Activated CD8-positive, alpha-beta memory T cell treated with anti-CD3 and anti-CD28 coated beads, Interleukin-2, amount 10 ng/mL, durations not matched to agents 7 days and 5 days (primary cell): ENCODE data around the gene CXCL1. TPM values are rescaled to one million over a fixed set of nuclear protein-coding genes. Genes with fewer than 3 reads are reported as not detected.

Source experiments
- ATAC-seq: fragments of 150-1000 bp; cut with Tn5 transposase; one replicate; pipeline ENCODE4 v1.10.0; 2021; ENCODE audit warnings: moderate library complexity
- CTCF ChIA-PET: fragments of 350-600 bp; sonication (Branson Sonifier 250); formaldehyde crosslinking; loops from one replicate; lab custom pipeline; 2021; ENCODE audit warnings: antibody characterized with exemption; lab: Charles Lee
- DNase-seq: peaks from one replicate; pipeline ENCODE4 v3.0.0-alpha.2; 2020
- H3K27ac Mint-ChIP-seq: one replicate; pipeline ENCODE4 v1.8.0; 2021; ENCODE audit warnings: mild to moderate bottlenecking, mixed read lengths
- H3K27me3 Mint-ChIP-seq: one replicate; pipeline ENCODE4 v1.8.0; 2021; ENCODE audit warnings: mixed read lengths
- H3K36me3 Mint-ChIP-seq: one replicate; pipeline ENCODE4 v1.8.0; 2021; ENCODE audit warnings: mild to moderate bottlenecking, mixed read lengths
- H3K4me1 Mint-ChIP-seq: one replicate; pipeline ENCODE4 v1.8.0; 2021; ENCODE audit warnings: mixed read lengths
- H3K4me3 Mint-ChIP-seq: one replicate; pipeline ENCODE4 v1.8.0; 2021; ENCODE audit warnings: mild to moderate bottlenecking, moderate library complexity, mixed read lengths
- H3K9me3 Mint-ChIP-seq: one replicate; pipeline ENCODE4 v1.8.0; 2022; ENCODE audit warnings: low read depth, mixed read lengths
- total RNA-seq, 2 experiments: library from RNA; stranded (reverse); gene quantifications; one replicate each; pipeline ENCODE4 v1.2.3, GENCODE V29; 2021

The CXCL1 gene
- total RNA-seq, 2 experiments from 2014 or later = not detected

DNA sequence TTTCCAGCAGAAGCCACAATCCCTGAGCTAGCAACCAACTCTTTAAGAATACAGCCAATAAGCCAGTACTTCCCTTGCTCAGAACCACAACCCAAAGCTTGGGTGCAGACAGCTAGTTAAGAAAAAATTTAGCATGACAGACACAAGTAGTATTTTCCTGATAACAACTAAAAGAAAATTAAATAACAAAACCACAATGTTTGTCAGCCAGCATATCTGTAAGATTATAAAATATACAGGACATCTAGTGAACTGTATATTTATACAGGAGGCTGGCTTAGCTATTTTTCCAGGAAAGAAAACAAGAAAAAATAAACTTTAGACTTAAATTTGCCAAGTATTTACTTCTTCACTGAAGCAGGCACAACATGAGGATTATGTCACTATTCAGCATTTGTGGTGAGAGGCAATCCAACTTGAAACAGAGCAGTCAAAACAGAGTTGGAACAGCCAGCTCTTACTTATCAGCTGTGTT lies 9.5 kb upstream of the CXCL1 start:
- no peaks in the 10 kb centered on the region for H3K9me3 Mint-ChIP-seq
- no peaks in the 10 kb centered on the region for H3K36me3 Mint-ChIP-seq
- no peaks in the 10 kb centered on the region for H3K4me1 Mint-ChIP-seq
- no peak overlapping the region for H3K4me3 Mint-ChIP-seq
- H3K27ac Mint-ChIP-seq = no peak overlapping the region
- ATAC-seq = no peak
- no peaks in the 10 kb centered on the region for H3K27me3 Mint-ChIP-seq
- CTCF ChIA-PET = no interaction called here
- DNase-seq = no peak

DNA sequence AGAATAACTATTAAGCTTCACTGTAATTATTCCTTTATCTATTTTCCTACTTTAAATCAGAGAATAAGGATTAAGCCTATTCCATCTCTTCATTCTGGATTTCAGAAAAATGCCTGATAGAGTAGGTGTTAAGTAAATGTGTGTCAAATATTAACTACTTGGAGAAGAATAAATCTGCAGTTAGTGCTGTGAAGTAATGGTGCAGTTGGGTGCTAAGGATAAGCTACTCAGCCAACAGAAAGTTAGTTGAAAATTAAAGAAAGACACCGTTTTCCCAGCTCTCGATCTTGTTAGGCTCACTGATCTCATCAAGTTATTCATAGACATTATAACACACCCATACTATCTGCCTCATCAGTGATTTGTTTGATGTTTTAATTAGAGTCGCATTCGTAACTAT lies 9.0 kb upstream of the CXCL1 start:
- Mint-ChIP-seq H3K4me1 (no peaks in the 10 kb centered on the region), H3K36me3 (no peaks in the 10 kb centered on the region), H3K27ac (no peak overlapping the region), H3K9me3 (no peaks in the 10 kb centered on the region), H3K27me3 (no peaks in the 10 kb centered on the region), H3K4me3 (no peak overlapping the region)
- CTCF ChIA-PET = no interaction called here
- ATAC-seq (no peak), DNase-seq (no peak)

DNA sequence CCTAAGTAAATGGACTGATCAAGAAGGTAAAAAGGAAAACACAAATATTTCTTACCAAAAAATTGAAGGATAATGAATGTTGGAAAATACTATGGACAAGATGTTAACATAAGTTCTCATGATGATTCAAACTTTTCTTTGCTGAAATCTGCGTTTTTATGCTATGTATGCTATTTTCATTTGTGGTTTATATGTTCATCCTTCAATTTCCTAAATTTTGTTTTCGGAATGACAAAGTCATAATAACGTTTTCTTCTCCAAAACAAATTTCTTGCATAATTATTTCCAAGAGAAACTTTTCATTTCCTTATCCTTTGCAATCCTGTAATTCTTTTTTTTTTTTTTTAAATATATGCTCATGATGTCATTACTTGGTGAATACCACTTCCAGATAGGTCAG lies 8.3 kb upstream of the CXCL1 start:
- CTCF ChIA-PET = no interaction called here
- no peak for DNase-seq
- Mint-ChIP-seq H3K9me3 (no peaks in the 10 kb centered on the region), H3K4me3 (no peak overlapping the region), H3K36me3 (no peaks in the 10 kb centered on the region), H3K4me1 (no peaks in the 10 kb centered on the region), H3K27me3 (no peaks in the 10 kb centered on the region), H3K27ac (no peak overlapping the region)
- no peak for ATAC-seq

DNA sequence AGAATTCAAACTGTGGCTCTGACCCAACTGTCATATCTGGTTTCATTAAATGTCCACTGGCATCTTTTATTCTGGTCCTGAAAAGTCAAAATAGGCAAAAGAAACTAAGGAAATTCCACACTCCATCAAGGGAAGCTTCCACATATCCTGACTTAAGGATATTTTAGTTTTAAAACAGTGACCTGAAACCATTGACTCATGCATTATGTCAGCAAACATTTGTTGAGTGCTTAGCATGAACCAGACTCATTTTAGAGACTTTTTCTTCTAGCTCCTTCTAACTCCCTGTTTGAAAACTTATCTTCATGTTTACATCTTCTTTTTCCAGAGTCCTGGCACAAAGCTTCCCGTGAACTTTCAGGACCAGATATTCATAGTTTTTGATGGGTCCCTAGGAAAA lies 6.9 kb upstream of the CXCL1 start:
- CTCF ChIA-PET = no interaction called here
- DNase-seq (no peak), ATAC-seq (no peak)
- no peaks in the 10 kb centered on the region for H3K36me3 Mint-ChIP-seq
- no peaks in the 10 kb centered on the region for H3K27me3 Mint-ChIP-seq
- H3K4me3 Mint-ChIP-seq = no peak overlapping the region
- no peaks in the 10 kb centered on the region for H3K4me1 Mint-ChIP-seq
- no peaks in the 10 kb centered on the region for H3K9me3 Mint-ChIP-seq
- H3K27ac Mint-ChIP-seq = no peak overlapping the region

DNA sequence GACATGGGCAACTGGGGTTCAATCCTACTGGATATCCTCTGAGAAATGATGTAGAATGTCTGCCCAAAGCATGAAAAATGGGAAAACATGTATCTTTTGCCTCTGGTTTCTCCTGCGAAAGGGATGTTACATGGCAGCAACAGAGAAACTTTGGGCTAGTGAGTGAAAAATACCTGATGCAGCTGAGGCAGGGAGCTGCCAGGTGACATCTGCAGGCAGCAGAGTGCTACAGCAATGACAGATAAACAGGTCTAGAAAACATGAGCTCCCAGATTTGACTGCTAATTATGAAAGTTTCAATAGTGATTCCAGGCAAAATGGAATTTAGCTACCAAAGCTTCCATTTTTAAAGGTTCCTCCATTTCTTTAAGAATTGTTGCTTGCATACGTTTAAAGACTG lies 4.8 kb upstream of the CXCL1 start:
- Mint-ChIP-seq H3K27ac (no peak overlapping the region), H3K36me3 (no peaks in the 10 kb centered on the region), H3K4me1 (no peaks in the 10 kb centered on the region), H3K4me3 (no peak overlapping the region), H3K27me3 (peaks cover 11% of the 10 kb centered on the region), H3K9me3 (no peaks in the 10 kb centered on the region)
- DNase-seq (no peak), ATAC-seq (no peak)
- CTCF ChIA-PET = interaction anchor here (1.0 kb wide), 2 partner anchors 202 to 269 kb away, joined by 3 read pairs; no protein-coding TSS in a partner anchor

DNA sequence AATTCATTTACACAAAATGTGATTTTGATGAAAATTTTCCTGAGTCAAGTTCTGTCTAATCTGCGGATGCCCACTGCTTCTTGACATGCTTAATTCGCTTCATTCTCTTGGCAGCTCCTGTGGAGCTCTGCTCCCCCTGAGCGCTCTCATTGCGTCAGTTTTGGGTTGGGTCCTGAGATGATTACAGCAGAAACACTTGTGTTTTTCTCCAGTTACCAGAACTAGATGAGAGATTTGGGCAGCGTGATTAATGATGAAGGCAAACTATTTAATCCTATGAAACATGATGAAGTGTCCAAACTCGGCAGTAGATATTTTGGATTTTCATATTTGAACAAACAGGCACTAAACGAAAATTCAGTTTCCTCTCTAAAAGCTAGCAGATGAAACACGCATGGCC lies 4.2 kb upstream of the CXCL1 start:
- CTCF ChIA-PET = interaction anchor here (1.0 kb wide), 2 partner anchors 203 to 269 kb away, joined by 3 read pairs; no protein-coding TSS in a partner anchor
- no peak for DNase-seq
- no peak overlapping the region for H3K27ac Mint-ChIP-seq
- ATAC-seq = no peak
- peaks cover 17% of the 10 kb centered on the region for H3K27me3 Mint-ChIP-seq
- no peaks in the 10 kb centered on the region for H3K4me1 Mint-ChIP-seq
- H3K9me3 Mint-ChIP-seq = no peaks in the 10 kb centered on the region
- H3K36me3 Mint-ChIP-seq = no peaks in the 10 kb centered on the region
- no peak overlapping the region for H3K4me3 Mint-ChIP-seq

DNA sequence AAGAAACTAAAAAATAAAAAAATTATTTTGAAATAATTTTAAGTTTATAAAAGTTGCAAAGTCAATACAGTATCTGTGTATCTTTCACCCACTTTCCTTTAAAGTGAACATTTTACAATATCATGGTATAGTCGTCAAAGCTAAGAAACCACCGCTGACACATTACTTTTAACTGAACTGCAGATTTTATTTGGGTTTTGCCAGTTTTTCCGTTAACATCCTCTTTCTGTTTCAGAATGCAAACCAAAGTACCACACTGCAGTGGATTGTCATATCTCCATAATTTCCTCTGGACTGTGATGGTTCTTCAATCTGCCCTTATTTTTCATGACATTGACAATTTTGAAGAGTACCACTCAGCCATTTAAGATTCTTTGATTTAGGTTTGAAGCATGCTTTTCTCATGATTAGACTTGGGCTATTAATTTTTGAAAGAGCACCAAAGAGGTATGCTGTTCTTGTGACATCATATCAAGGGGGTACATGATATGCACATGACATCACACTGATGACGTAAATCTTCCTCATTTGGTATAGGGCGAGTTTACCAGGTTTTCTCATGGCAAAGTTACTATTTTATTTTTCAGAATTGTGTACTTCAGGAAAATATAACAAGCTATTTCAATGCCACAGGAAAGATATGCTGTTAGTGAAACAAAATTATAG lies 3.6 kb upstream of the CXCL1 start:
- CTCF ChIA-PET = no interaction called here
- Mint-ChIP-seq H3K27me3 (peaks cover 19% of the 10 kb centered on the region), H3K4me1 (no peaks in the 10 kb centered on the region), H3K4me3 (no peak overlapping the region), H3K36me3 (no peaks in the 10 kb centered on the region), H3K27ac (no peak overlapping the region), H3K9me3 (no peaks in the 10 kb centered on the region)
- DNase-seq = no peak
- no peak for ATAC-seq

DNA sequence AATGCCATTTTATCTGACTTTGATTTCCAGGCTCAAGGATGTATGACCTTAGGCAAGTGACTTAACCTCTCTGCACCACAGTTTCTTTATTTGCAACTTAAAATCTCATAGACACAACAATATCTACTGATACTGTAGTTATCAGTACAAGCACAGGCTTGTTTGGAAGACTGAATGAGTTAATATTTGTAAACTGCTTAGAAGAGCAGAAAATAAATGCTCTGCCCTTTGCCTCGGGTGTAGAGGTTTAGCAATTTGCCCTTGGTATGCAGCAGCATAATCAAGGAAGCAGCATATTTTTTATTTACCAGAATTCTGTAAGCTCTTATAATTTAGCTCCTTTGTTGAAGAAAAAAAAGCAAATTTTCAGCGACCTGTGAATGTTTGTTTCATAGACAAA lies 2.9 kb upstream of the CXCL1 start:
- CTCF ChIA-PET = no interaction called here
- H3K9me3 Mint-ChIP-seq = no peaks in the 10 kb centered on the region
- no peak overlapping the region for H3K27ac Mint-ChIP-seq
- peaks cover 19% of the 10 kb centered on the region for H3K27me3 Mint-ChIP-seq
- no peak for DNase-seq
- H3K36me3 Mint-ChIP-seq = no peaks in the 10 kb centered on the region
- no peaks in the 10 kb centered on the region for H3K4me1 Mint-ChIP-seq
- H3K4me3 Mint-ChIP-seq = no peak overlapping the region
- ATAC-seq = no peak

DNA sequence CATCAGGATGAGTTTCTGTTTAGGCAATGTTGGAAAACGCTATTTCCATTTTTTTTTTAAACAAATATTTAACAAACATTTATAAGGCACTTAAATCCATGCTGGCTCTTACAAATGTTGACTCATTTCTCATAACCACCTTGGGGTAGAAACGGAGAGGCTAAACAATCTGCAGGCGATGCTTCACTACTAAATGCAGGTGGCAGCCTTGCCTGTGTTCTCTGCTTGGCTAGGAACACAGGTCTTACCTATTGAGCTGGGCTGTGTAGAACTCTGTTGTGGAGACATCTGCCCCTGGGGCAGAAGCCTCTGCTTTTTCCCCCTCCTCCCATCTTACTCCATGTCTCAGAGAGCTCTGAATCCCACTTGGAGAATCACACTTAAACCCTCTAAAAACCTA lies 1.4 kb upstream of the CXCL1 start:
- no peak for DNase-seq
- CTCF ChIA-PET = no interaction called here
- no peaks in the 10 kb centered on the region for H3K9me3 Mint-ChIP-seq
- no peak for ATAC-seq
- H3K27me3 Mint-ChIP-seq = peaks cover 19% of the 10 kb centered on the region
- no peak overlapping the region for H3K27ac Mint-ChIP-seq
- H3K36me3 Mint-ChIP-seq = no peaks in the 10 kb centered on the region
- H3K4me1 Mint-ChIP-seq = no peaks in the 10 kb centered on the region
- H3K4me3 Mint-ChIP-seq = no peak overlapping the region

DNA sequence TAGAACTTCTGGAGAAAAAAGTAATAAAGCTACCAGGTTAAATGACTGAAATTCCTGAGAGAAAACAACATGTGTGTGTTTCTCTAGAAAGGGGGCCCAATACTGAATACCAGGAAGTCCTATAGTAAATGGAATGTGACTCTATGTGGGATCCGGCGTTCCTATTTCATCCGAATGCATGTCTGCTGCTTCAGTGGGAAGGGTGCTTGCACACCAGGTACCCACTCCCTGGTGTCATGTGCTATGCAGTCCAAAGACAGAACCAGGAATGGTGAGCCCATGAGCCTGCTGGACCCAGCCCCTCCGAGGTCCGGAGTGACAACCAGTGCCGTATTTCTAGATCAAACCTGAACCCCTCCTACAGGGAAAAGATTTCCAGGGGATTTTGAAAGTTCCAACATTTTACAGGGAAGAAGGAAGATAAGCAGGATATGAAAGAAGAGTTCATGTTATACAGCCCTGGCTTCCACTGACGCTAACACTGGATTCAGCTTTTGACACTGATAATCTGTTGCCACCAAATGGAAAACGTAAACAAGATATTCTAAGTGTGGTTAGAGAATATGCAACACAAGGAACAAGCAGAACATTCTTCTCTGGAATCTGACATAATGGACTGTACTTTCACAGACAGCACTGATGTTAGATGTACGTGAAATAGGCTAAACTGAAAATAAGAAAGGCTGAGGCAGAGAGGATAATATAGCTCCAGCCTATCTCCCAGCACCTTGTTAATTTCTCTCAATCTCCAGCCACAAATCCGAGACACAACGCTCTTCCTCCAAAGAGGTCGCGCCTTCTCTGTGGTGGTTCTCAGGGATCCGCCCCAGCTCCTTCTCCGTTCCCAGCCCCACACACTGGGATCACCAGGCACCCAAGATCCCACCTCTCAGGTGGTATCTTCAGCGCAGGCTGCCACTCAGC lies 725 bp upstream of the CXCL1 start:
- Mint-ChIP-seq H3K27me3 (peaks cover 19% of the 10 kb centered on the region), H3K4me1 (no peaks in the 10 kb centered on the region), H3K4me3 (no peak overlapping the region), H3K36me3 (no peaks in the 10 kb centered on the region), H3K27ac (no peak overlapping the region), H3K9me3 (no peaks in the 10 kb centered on the region)
- CTCF ChIA-PET = no interaction called here
- ATAC-seq (no peak), DNase-seq (no peak)

DNA sequence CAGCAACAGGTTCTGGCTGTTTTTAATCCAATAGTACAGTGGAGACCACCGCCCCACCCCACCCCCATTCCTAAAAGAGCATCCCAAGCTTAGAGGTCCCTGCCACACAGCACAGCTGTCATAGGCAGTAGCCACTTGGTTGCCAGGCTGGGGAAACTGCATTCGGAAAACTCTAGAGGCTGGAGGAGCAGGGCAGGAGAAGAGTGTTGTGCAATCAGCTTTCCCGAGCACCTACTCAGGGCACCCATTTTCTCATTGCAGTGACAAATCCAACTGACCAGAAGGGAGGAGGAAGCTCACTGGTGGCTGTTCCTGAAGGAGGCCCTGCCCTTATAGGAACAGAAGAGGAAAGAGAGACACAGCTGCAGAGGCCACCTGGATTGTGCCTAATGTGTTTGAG lies 1.1 kb downstream of the CXCL1 start:
- CTCF ChIA-PET = no interaction called here
- no peaks in the 10 kb centered on the region for H3K4me1 Mint-ChIP-seq
- H3K36me3 Mint-ChIP-seq = no peaks in the 10 kb centered on the region

DNA sequence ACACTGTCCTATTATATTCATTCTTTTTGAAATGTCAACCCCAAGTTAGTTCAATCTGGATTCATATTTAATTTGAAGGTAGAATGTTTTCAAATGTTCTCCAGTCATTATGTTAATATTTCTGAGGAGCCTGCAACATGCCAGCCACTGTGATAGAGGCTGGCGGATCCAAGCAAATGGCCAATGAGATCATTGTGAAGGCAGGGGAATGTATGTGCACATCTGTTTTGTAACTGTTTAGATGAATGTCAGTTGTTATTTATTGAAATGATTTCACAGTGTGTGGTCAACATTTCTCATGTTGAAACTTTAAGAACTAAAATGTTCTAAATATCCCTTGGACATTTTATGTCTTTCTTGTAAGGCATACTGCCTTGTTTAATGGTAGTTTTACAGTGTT lies 1.6 kb downstream of the CXCL1 start:
- DNase-seq (no peak), ATAC-seq (no peak)
- peaks cover 19% of the 10 kb centered on the region for H3K27me3 Mint-ChIP-seq
- no peak overlapping the region for H3K4me3 Mint-ChIP-seq
- CTCF ChIA-PET = no interaction called here
- no peaks in the 10 kb centered on the region for H3K4me1 Mint-ChIP-seq
- H3K36me3 Mint-ChIP-seq = no peaks in the 10 kb centered on the region
- H3K27ac Mint-ChIP-seq = no peak overlapping the region
- no peaks in the 10 kb centered on the region for H3K9me3 Mint-ChIP-seq

More for the DNA sequence above, 1.1 kb downstream of the CXCL1 start:
- ATAC-seq = no peak
- H3K27me3 Mint-ChIP-seq = peaks cover 19% of the 10 kb centered on the region
- H3K9me3 Mint-ChIP-seq = no peaks in the 10 kb centered on the region
- H3K4me3 Mint-ChIP-seq = no peak overlapping the region
- H3K27ac Mint-ChIP-seq = no peak overlapping the region
- no peak for DNase-seq

DNA sequence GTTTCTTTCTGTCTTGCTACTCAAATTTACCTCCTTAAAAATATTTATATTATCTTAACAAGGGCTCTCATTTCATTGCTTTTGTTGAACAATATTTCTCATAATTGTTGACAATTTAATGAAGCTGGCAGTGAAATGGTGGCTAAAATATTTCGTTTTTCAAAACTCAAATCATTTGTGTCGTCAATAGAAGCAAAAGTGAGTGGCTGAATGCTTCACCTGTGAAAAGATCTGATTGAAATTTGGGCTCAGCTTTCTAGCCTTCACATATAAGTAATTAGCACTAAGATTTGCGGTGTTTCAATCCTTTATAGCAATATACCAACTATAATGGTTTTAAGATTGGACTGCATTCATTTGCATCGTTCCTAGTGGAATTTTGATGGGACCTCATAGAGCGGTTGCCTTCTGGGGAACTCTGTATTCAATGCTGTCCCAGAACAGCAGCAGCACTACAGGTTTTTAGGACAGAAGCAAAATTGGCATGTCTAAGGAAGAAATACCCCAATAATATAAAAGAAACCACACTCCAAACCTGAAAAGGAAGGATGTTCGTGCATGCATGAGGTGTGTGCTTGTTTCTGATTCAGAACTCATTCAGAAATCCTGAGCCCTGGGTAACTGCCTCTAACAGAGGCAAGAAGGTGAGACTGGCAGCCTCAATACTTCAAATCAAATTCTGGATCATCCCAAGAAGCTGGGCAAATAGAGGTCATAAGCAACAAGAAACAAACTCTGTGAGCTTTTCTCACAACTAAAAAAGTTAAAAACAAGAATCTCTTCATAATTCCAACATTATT lies 2.5 kb downstream of the CXCL1 start:
- DNase-seq = no peak
- CTCF ChIA-PET = no interaction called here
- Mint-ChIP-seq H3K4me3 (no peak overlapping the region), H3K4me1 (no peaks in the 10 kb centered on the region), H3K9me3 (no peaks in the 10 kb centered on the region), H3K36me3 (no peaks in the 10 kb centered on the region), H3K27me3 (peaks cover 19% of the 10 kb centered on the region), H3K27ac (no peak overlapping the region)
- no peak for ATAC-seq
